GM10266 (cell line): ENCODE results near the gene FRS2.

Source experiments
- DNase-seq: peaks from one replicate; pipeline ENCODE4 v3.0.0; 2012; ENCODE audit errors: extremely low spot score
- TF ChIP-seq, protein P1 (sequence below): IDR thresholded peaks from 2 replicates; pipeline ENCODE4 v1.5.1; 2012; ENCODE audit warnings: mild to moderate bottlenecking, low read depth; ENCODE audit not compliant: control insufficient read depth, insufficient read depth; ENCODE audit errors: missing control alignments

FRS2 gene

DNA sequence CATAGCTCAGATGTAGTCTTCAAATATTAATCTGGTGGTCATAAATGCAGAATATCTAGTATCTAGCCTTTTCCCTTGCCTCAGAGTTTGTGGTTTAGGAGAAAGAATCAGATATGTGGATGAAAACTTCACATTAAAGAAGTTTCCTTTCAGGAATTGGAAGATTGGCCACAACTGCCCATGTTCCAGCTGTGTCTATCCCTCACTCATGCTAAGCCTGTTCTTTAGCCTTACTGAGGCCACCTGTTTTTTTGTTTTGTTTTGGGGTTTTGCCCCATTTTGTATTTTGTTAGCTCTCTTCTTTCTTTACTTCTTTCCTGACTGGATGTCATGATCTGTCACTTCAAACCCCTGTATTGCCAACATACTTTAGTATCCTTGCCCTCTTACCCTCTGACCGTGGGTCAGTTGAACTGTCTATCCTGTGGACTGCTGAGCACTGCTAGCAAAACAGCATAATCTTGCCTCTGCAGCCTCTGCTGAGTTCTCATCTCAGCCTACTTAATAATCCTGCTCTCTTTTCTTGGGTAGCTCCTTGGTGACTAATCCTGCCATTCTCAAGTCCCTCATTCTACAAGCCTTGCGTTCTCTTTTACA, 93.1 kb downstream of the FRS2 start:
- no peak for DNase-seq
- TF ChIP-seq, protein P1, sequence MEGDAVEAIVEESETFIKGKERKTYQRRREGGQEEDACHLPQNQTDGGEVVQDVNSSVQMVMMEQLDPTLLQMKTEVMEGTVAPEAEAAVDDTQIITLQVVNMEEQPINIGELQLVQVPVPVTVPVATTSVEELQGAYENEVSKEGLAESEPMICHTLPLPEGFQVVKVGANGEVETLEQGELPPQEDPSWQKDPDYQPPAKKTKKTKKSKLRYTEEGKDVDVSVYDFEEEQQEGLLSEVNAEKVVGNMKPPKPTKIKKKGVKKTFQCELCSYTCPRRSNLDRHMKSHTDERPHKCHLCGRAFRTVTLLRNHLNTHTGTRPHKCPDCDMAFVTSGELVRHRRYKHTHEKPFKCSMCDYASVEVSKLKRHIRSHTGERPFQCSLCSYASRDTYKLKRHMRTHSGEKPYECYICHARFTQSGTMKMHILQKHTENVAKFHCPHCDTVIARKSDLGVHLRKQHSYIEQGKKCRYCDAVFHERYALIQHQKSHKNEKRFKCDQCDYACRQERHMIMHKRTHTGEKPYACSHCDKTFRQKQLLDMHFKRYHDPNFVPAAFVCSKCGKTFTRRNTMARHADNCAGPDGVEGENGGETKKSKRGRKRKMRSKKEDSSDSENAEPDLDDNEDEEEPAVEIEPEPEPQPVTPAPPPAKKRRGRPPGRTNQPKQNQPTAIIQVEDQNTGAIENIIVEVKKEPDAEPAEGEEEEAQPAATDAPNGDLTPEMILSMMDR, result no peak

DNA sequence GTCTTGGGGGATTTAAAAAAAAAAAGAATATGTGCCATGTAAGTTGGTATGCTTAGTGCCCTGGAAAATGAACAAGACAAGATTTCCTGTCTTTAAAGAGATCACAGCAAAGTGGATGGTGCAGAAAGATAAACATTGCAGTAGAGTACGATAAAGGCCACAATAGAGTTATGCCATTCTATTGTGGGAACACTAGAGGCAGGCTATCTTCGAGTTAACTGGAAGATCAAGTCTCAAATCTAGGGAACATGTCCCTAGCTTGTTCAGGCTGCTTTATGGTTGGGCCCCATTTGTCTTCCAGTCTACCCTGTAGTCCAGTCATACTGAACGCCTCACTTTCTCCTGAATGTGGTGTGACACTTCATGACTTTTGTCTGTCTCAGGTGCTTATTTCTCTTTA, 96.4 kb downstream of the FRS2 start:
- TF ChIP-seq, protein P1, result no peak
- DNase-seq, result no peak

DNA sequence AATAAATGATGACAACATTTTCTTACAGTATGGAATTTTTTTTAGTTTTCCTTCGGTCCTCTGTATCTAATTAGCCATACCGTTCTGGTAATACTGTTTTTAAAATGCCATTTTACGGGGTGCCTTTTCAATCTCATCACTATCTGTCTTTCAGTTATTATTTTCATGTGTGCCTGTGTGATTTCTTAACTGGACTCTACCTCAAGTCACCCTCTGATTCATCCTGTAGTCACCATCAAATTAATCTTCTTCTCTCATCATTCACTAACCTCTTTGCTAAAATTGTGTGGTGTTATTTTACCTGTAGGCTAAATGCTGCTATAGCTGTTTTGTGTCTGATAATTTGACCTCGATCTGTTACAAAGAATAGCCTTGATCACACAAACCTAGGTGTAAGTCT, 99.0 kb downstream of the FRS2 start:
- TF ChIP-seq, protein P1, result no peak

GRCh38 chr12:69570000-69570516, 99.9 kb downstream of the FRS2 start:
- DNase-seq, result no peak
- TF ChIP-seq, protein P1, result no peak

More for the DNA sequence above, 99.0 kb downstream of the FRS2 start:
- no peak for DNase-seq

- DNase-seq, result peak; percentile 47
- TF ChIP-seq, protein P1, result peak; percentile 76
Observed at GRCh38 chr12:69570545-69571399, 100.6 kb downstream of the FRS2 start.

- DNase-seq, result no peak
- TF ChIP-seq, protein P1, result no peak
Observed at GRCh38 chr12:69575346-69575745, 105.2 kb downstream of the FRS2 start.

- TF ChIP-seq, protein P1, result no peak
Observed at GRCh38 chr12:69578283-69578682, 108.1 kb downstream of the FRS2 start.

More at GRCh38 chr12:69578283-69578682, 108.1 kb downstream of the FRS2 start:
- no peak for DNase-seq
